ENCODE measurements around the gene NCAPD2.

DNA sequence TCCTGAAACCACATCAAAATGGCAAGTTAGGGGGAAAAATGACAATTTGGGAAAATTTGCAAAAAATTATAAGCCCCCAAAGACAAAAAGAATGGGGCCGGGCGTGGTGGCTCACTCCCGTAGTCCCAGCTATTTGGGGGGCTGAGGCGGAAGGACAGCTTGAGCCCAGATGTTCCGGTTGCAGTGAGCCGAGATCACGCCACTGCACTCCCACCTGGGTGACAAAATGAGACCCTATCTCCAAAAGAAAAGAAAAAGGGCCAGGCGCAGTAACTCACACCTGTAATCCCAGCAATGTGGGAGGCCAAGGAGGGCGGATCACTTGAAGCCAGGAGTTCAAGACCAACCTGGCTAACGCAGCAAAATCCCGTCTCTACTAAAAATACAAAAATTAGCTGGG is 21.4 kb upstream of the NCAPD2 start:
- TF ChIP-seq, protein P1, sequence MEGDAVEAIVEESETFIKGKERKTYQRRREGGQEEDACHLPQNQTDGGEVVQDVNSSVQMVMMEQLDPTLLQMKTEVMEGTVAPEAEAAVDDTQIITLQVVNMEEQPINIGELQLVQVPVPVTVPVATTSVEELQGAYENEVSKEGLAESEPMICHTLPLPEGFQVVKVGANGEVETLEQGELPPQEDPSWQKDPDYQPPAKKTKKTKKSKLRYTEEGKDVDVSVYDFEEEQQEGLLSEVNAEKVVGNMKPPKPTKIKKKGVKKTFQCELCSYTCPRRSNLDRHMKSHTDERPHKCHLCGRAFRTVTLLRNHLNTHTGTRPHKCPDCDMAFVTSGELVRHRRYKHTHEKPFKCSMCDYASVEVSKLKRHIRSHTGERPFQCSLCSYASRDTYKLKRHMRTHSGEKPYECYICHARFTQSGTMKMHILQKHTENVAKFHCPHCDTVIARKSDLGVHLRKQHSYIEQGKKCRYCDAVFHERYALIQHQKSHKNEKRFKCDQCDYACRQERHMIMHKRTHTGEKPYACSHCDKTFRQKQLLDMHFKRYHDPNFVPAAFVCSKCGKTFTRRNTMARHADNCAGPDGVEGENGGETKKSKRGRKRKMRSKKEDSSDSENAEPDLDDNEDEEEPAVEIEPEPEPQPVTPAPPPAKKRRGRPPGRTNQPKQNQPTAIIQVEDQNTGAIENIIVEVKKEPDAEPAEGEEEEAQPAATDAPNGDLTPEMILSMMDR (IDR thresholded peaks at IDR 0.05) = no peak
- TF ChIP-seq POLR2A (IDR thresholded peaks at IDR 0.05) = no peak
